Measurements from ENCODE around the gene UCN2.

The UCN2 gene

DNA sequence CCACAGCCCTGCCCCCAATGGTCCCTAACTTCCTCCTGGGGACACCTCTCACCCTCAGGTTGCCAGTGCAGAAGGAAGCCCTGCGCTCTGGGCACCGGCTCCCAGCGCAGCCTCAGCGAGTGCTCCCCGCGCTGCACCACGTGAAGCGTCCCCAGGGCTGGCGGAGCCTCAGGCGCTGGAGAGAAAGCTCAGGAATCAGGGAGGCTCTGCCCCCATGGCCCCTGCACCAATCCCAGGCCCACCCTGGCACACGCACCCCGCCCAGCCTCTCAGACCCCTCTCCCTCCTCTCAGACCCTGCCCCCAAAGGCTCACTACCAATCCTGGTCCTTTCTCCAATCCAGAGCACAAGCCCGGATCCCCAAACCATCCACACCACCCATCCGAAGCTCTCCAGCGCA, 24.6 kb upstream of the UCN2 start:
- DNase-seq: no peak

GRCh38 chr3:48587686-48588085, 24.1 kb upstream of the UCN2 start:
- DNase-seq: no peak

DNA sequence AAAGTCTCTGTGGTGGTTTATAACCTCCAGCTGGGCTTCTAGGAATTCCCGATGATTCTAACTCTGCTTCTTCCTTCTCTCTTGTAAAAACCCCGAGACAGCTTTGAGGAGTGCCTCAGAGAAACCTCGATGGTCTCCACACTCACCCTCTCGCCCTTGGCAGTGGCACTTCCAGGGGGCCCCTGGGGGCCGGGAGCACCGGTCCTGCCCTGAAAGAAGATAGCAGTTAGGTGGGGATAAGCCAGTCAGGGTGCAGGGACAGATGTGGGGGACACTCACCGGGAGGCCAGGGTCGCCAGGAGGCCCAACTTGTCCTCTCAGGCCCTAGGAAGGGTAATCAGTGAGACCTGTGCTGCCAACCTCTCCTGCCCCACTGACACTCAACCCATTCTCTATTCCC, 21.8 kb upstream of the UCN2 start:
- DNase-seq: no peak

GRCh38 chr3:48584836-48585235, 21.3 kb upstream of the UCN2 start:
- no peak for DNase-seq

GRCh38 chr3:48581621-48582481, 18.3 kb upstream of the UCN2 start:
- DNase-seq: no peak

GRCh38 chr3:48576647-48577046, 13.1 kb upstream of the UCN2 start:
- no peak for DNase-seq

- DNase-seq: no peak
These were observed 11.8 kb upstream of the UCN2 start for GRCh38 chr3:48575366-48575765.

GRCh38 chr3:48573973-48574585, 10.5 kb upstream of the UCN2 start:
- DNase-seq: no peak

- no peak for DNase-seq
These were observed 8.9 kb upstream of the UCN2 start for GRCh38 chr3:48572517-48572916.

GRCh38 chr3:48571938-48572337, 8.4 kb upstream of the UCN2 start:
- no peak for DNase-seq

DNA sequence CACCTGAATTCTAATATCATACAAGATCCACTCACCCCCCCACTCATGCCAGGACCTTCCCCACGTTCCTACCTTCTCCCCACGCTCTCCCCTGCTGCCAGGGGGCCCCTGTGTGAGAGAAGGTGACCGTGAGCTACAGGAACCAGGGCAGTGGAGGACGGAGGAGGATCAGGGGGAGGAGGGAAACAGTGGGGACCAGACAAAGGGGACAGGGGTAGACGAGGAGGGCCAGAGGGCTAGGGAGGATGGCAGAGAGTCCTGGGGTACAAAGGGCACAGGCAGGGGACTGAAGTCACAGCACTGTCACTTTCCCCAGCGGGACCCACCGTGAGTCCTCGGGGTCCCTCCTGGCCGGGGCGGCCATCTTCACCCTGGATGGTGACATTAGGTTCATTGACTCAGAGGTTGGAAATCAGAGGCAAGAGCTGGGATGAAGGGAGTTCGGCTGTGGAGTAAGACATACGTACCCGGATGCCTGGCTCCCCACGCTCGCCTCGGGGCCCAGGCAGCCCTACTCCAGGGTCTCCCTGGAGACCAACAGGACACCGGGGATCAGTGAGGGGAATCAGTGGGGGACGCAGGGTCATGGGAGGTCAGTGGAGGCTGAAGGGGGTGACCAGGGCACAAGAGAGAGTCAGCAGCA, 6.3 kb upstream of the UCN2 start:
- no peak for DNase-seq

- no peak for DNase-seq
These were observed 5.8 kb upstream of the UCN2 start for GRCh38 chr3:48569400-48569799.

GRCh38 chr3:48568476-48568875, 4.9 kb upstream of the UCN2 start:
- DNase-seq: no peak

GRCh38 chr3:48567500-48567899, 3.9 kb upstream of the UCN2 start:
- no peak for DNase-seq

DNA sequence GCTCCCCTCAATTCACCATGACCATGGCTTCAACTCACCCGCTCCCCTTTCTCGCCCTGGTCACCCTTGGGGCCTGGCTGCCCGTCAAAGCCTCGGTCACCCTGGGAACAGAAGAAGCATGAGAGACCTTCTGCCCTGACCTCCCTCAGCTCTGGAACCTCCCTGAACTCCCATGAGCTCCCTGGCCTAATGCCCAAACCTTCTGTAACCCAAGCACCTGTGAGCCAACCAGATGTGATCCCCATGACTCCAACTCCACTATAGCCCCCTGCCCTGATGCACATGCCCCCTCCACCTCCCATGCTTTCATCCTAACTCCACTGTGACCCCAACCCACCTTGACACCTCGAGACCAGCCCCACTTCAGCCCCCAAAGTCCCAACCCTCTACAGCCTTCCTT, 3.5 kb upstream of the UCN2 start:
- no peak for DNase-seq

DNA sequence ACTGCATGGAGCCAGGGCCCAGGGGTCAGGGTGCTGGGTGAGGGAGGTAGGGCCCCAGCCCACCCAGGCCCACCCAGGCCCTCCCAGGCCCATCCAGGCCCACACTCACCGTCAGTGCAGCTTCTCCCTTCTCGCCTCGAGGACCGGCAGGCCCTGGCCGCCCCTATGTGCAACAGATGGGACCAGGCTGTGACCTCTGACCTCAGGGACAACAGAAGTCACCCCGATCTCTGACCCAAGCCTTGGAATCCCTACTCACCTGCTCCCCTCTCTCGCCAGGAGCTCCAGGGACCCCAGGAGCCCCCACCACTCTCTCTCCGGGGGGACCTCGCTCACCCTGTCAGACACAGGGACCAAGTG, 2.8 kb upstream of the UCN2 start:
- DNase-seq: no peak

GRCh38 chr3:48565591-48566400, 2.2 kb upstream of the UCN2 start:
- DNase-seq: no peak

GRCh38 chr3:48565186-48565585, 1.6 kb upstream of the UCN2 start:
- DNase-seq: no peak

- no peak for DNase-seq
These were observed 1.1 kb upstream of the UCN2 start for GRCh38 chr3:48564667-48565066.

GRCh38 chr3:48564022-48564421, 441 bp upstream of the UCN2 start:
- DNase-seq: no peak

- no peak for DNase-seq
These were observed 1.1 kb downstream of the UCN2 start for GRCh38 chr3:48562367-48563095.

DNA sequence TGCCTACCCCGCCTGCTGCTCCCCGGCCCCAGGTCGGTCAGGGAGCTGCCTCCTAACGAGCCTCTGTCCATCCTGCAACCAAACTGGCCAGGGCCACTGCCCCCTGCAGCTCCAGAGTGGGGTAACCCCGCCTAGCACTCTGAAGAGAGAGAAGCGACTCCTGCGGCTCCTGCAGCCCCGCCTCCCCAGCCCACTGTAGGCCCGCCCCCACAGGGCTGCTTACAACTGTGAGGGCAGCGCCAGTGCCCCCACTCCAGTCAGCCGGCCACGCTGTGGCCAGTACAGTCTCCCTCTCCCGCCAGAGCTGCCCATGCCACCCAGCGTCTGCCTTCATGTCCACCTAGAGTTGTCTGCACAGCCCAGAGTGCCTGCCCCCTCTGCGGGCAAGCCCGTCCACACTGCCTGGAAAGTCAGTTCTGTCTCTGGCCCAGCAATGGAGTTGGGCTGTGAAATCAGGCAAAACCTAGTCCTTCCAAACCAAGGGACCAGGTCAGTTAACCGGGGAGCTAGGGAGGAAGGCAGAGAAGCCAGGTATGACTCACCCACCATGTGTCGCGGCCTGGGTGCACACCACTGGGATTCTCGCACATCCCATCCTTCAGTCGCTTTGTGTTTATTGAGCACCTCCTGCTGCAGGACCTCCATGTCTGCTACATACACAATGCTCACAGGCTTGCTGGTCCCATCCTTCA, 2.4 kb downstream of the UCN2 start:
- no peak for DNase-seq
